Measurements from ENCODE around the gene VAMP5.
"Not testable (repeated sequence)": the region's sequence is repeated elsewhere in the genome, so short reads cannot be mapped to it uniquely, and the experiment has no call there.

Gene VAMP5

DNA sequence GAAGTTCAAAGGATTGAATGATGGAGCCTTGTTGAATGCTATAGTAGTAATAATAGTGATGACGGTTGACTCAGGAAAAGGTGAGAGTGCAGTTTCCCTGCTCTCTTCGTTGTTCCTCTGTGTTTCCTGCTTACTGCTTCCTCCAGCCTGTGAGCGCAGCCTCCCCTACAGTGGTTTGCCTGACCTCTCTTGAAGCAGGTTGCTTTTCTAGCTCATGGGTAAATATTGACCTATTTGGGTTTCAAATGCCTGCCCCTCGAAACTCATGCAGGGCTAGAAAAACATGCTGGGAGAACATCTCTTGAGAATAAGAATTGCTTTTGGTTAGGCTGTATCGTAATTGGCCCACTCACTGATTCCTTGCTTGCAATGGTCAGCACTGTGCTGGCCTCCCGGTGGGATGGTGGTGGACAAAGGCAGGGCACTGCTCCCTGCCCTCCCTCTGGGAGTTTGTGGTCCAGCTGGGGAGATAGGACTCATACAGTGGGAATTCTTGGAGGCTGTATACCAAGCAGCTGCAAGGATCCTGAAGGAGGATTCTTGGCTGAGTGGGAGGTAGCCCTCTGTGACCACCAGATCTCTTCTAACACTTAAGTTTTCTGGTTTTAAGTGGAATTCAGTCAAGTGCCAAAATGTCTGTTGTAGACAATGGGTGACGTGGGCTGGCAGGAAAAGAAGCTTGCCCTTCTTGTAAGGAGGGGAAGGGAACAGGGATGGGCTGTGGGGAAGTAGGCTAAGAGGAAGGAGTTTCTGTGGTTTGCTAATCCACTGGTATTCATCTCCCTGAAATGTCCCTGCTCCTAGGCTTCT is 6.0 kb downstream of the VAMP5 start:
- no peaks in the 10 kb centered on the region for H3K36me3 ChIP-seq (ENCODE audit: control insufficient read depth, low read length)
- no peak overlapping the region for H3K4me2 ChIP-seq (ENCODE audit: low read length)
- no peaks in the 10 kb centered on the region for H3F3A ChIP-seq (ENCODE audit: control insufficient read depth, insufficient read depth)
- H3K27ac ChIP-seq (ENCODE audit: low read depth, low read length): no peak overlapping the region
- no peaks in the 10 kb centered on the region for H4K20me1 ChIP-seq (ENCODE audit: control insufficient read depth, insufficient read depth, low read depth, low read length)
- H3K4me1 ChIP-seq (ENCODE audit: control insufficient read depth, low read length): peaks cover 24% of the 10 kb centered on the region
- H3K79me2 ChIP-seq (ENCODE audit: control insufficient read depth, low read length): peaks cover 12% of the 10 kb centered on the region
- TF ChIP-seq, protein P1, sequence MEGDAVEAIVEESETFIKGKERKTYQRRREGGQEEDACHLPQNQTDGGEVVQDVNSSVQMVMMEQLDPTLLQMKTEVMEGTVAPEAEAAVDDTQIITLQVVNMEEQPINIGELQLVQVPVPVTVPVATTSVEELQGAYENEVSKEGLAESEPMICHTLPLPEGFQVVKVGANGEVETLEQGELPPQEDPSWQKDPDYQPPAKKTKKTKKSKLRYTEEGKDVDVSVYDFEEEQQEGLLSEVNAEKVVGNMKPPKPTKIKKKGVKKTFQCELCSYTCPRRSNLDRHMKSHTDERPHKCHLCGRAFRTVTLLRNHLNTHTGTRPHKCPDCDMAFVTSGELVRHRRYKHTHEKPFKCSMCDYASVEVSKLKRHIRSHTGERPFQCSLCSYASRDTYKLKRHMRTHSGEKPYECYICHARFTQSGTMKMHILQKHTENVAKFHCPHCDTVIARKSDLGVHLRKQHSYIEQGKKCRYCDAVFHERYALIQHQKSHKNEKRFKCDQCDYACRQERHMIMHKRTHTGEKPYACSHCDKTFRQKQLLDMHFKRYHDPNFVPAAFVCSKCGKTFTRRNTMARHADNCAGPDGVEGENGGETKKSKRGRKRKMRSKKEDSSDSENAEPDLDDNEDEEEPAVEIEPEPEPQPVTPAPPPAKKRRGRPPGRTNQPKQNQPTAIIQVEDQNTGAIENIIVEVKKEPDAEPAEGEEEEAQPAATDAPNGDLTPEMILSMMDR (IDR thresholded peaks at IDR 0.05; ENCODE audit: low read depth, low read length, poor library complexity, severe bottlenecking): no peak
- TF ChIP-seq EZH2phosphoT487 (IDR thresholded peaks at IDR 0.05; ENCODE audit: borderline replicate concordance, low read length): no peak
- H3K9me3 ChIP-seq (ENCODE audit: control insufficient read depth, insufficient read depth, low read length): no peaks in the 10 kb centered on the region
- no peak overlapping the region for H3K4me3 ChIP-seq (ENCODE audit: low read length)
- no peaks in the 10 kb centered on the region for H3K27me3 ChIP-seq (ENCODE audit: control insufficient read depth, low read length)
- H3K9me2 ChIP-seq (replicated peaks; ENCODE audit: control insufficient read depth, low read length): no peaks in the 10 kb centered on the region

DNA sequence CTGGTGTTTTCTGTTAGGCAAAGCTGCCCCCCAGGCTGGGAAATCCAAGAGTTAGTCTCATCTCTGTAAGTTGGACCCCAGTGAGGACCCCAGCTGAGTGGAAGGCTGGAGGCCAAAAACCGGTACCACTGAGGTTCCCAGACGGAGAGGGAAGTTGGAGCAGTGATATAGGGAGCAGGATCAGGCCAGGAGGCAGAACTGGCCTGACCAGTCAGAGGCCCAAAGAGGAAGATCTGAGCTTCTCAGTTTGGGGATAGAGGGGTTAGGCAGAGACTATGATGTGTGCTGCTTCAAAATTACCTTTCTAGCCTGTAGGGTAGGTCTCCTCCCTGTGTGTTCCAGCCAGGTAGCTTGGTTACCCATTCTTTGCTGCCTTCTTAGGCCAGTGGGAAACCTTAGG is 6.7 kb downstream of the VAMP5 start:
- Histone ChIP-seq H3K36me3 (ENCODE audit: control insufficient read depth, low read length) (peaks cover 3% of the 10 kb centered on the region; the same call in 1 of the 2 replicates), H3K4me2 (ENCODE audit: low read length) (no peak overlapping the region), H3K9me2 (replicated peaks; ENCODE audit: control insufficient read depth, low read length) (no peaks in the 10 kb centered on the region), H4K20me1 (ENCODE audit: control insufficient read depth, insufficient read depth, low read depth, low read length) (no peaks in the 10 kb centered on the region), H3F3A (ENCODE audit: control insufficient read depth, insufficient read depth) (no peaks in the 10 kb centered on the region), H3K79me2 (ENCODE audit: control insufficient read depth, low read length) (peaks cover 17% of the 10 kb centered on the region), H3K9me3 (ENCODE audit: control insufficient read depth, insufficient read depth, low read length) (no peaks in the 10 kb centered on the region), H3K4me1 (ENCODE audit: control insufficient read depth, low read length) (peaks cover 17% of the 10 kb centered on the region), H3K4me3 (ENCODE audit: low read length) (no peak overlapping the region), H3K27me3 (ENCODE audit: control insufficient read depth, low read length) (no peaks in the 10 kb centered on the region), H3K27ac (ENCODE audit: low read depth, low read length) (no peak overlapping the region)
- no peak for TF ChIP-seq EZH2phosphoT487 (IDR thresholded peaks at IDR 0.05; ENCODE audit: borderline replicate concordance, low read length)
- TF ChIP-seq, protein P1 (IDR thresholded peaks at IDR 0.05; ENCODE audit: low read depth, low read length, poor library complexity, severe bottlenecking): no peak

DNA sequence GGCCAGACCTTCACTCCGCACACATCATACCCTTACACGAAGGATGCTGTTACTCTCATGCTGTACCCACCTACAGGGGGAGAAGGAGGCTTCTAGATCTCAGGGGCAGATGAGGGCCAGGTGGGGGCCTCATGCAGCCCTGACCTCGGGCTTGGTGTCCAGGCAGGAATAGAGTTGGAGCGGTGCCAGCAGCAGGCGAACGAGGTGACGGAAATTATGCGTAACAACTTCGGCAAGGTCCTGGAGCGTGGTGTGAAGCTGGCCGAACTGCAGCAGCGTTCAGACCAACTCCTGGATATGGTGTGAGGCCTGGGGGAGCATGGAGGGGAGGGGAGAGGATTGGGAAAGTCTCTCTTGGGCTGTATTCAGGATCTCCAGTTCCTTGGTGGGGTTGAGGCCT is 7.3 kb downstream of the VAMP5 start:
- no peaks in the 10 kb centered on the region for H4K20me1 ChIP-seq (ENCODE audit: control insufficient read depth, insufficient read depth, low read depth, low read length)
- peaks cover 23% of the 10 kb centered on the region for H3K79me2 ChIP-seq (ENCODE audit: control insufficient read depth, low read length)
- H3K9me2 ChIP-seq (replicated peaks; ENCODE audit: control insufficient read depth, low read length): no peaks in the 10 kb centered on the region
- H3K36me3 ChIP-seq (ENCODE audit: control insufficient read depth, low read length): peaks cover 7% of the 10 kb centered on the region
- H3F3A ChIP-seq (ENCODE audit: control insufficient read depth, insufficient read depth): no peaks in the 10 kb centered on the region
- peaks cover 22% of the 10 kb centered on the region for H3K4me1 ChIP-seq (ENCODE audit: control insufficient read depth, low read length)
- H3K27ac ChIP-seq (ENCODE audit: low read depth, low read length): no peak overlapping the region
- no peak overlapping the region for H3K4me2 ChIP-seq (ENCODE audit: low read length)
- H3K9me3 ChIP-seq (ENCODE audit: control insufficient read depth, insufficient read depth, low read length): no peaks in the 10 kb centered on the region
- no peak overlapping the region for H3K4me3 ChIP-seq (ENCODE audit: low read length)
- H3K27me3 ChIP-seq (ENCODE audit: control insufficient read depth, low read length): no peaks in the 10 kb centered on the region
- no peak for TF ChIP-seq EZH2phosphoT487 (IDR thresholded peaks at IDR 0.05; ENCODE audit: borderline replicate concordance, low read length)
- TF ChIP-seq, protein P1 (IDR thresholded peaks at IDR 0.05; ENCODE audit: low read depth, low read length, poor library complexity, severe bottlenecking): no peak

DNA sequence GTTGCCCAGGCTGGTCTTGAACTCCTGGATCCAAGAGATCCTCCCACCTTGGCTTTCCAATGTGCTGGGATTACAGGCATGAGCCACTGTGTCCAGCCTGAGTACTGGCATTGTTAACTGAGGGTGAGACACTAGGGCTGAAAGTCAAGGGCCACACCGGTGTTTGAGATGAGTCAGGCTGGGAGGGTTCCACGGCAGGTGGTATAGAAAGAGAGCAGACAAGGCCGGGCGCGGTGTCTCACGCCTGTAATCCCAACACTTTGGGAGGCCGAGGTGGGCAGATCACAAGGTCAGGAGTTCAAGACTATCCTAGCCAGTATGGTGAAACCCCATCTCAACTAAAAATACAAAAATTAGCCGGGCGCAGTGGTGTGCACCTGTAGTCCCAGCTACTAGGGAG is 8.1 kb downstream of the VAMP5 start:
- Histone ChIP-seq H3K4me1 (ENCODE audit: control insufficient read depth, low read length) (peaks cover 29% of the 10 kb centered on the region), H3K79me2 (ENCODE audit: control insufficient read depth, low read length) (peaks cover 31% of the 10 kb centered on the region), H3K36me3 (ENCODE audit: control insufficient read depth, low read length) (peaks cover 14% of the 10 kb centered on the region)
- not testable (repeated sequence) for H3K4me3 ChIP-seq (ENCODE audit: low read length); H3F3A ChIP-seq (ENCODE audit: control insufficient read depth, insufficient read depth); H3K9me3 ChIP-seq (ENCODE audit: control insufficient read depth, insufficient read depth, low read length); H3K4me2 ChIP-seq (ENCODE audit: low read length); H3K27ac ChIP-seq (ENCODE audit: low read depth, low read length); H4K20me1 ChIP-seq (ENCODE audit: control insufficient read depth, insufficient read depth, low read depth, low read length); H3K9me2 ChIP-seq (replicated peaks; ENCODE audit: control insufficient read depth, low read length); H3K27me3 ChIP-seq (ENCODE audit: control insufficient read depth, low read length)

Measured in DOHH2 (cell line).